Esophagus squamous epithelium (tissue), 5 donors: ENCODE data around the gene UBE2S. TPM values are rescaled to one million over a fixed set of nuclear protein-coding genes. Genes with fewer than 3 reads are reported as not detected.

Experiments
- DNase-seq: peaks from one replicate; lab custom pipeline; 2025; lab: John Stamatoyannopoulos, UW
- H3K27ac ChIP-seq, 4 donors: fragments of 200-600 bp; sonication (generic); one replicate each; pipeline ENCODE4 v1.5.1; 2016 to 2019; ENCODE audit warnings: mild to moderate bottlenecking in 1 of 4
- H3K27me3 ChIP-seq, 4 donors: fragments of 200-600 bp; sonication (generic); 1 replicate in 3 of 4; 2 replicates in 1 of 4; pipeline versions ENCODE4 v1.5.1 to v1.6.0; 2017 to 2021; ENCODE audit warnings: antibody characterized with exemption in 1 of 4
- H3K36me3 ChIP-seq, 3 donors: fragments of 200-600 bp; sonication (generic); one replicate each; pipeline ENCODE4 v1.5.1; 2016 to 2019
- H3K4me1 ChIP-seq, 3 donors: fragments of 200-600 bp; sonication (generic); one replicate each; pipeline ENCODE4 v1.5.1; 2017 to 2019
- H3K4me3 ChIP-seq, 4 donors: fragments of 200-600 bp; sonication (generic); 1 replicate in 3 of 4; 2 replicates in 1 of 4; pipeline ENCODE4 v1.5.1; 2016 to 2019; ENCODE audit warnings: mild to moderate bottlenecking in 2 of 4, moderate library complexity in 1 of 4
- H3K9me3 ChIP-seq, 3 donors: fragments of 200-600 bp; sonication (generic); one replicate each; pipeline ENCODE4 v1.5.1; 2016 to 2019
- CTCF ChIP-seq, 6 experiments: fragments of 450-650 bp in 4 of 6; fragments of 200-600 bp in 2 of 6; sonication (generic) in 2 of 6; IDR thresholded peaks; one replicate each; pipeline ENCODE4 v1.5.1; 2016 to 2019; ENCODE audit warnings: antibody characterized with exemption in 6 of 6, mild to moderate bottlenecking in 4 of 6, moderate library complexity in 4 of 6
- POLR2A ChIP-seq, 4 donors: fragments of 450-650 bp; IDR thresholded peaks; one replicate each; pipeline ENCODE4 v1.6.1; 2017; ENCODE audit warnings: antibody characterized with exemption in 4 of 4, mild to moderate bottlenecking in 4 of 4, moderate library complexity in 3 of 4
- WGBS, 2 donors: methylation state at CpG; one replicate each; pipeline ENCODE4 v1.1.5; 2018; 5-methylcytosine and 5-hydroxymethylcytosine counted together
- intact Hi-C: fragments of 100-400 bp; cut with DNase I; formaldehyde crosslinking; loops from one replicate; pipeline ENCODE4 v1.15.0; 2022
- total RNA-seq, 4 donors: library from RNA; depleted of rRNA; stranded (reverse); fragments of >200 nt; gene quantifications; one replicate each; pipeline ENCODE4 v1.1.0, GENCODE V29; 2016
- donor health status: DM: yes; HTN: yes; CAD: no.

The UBE2S gene
- total RNA-seq, 4 donors from 2014 or later, result 15.6 to 41.4 (median 31.2) TPM

DNA sequence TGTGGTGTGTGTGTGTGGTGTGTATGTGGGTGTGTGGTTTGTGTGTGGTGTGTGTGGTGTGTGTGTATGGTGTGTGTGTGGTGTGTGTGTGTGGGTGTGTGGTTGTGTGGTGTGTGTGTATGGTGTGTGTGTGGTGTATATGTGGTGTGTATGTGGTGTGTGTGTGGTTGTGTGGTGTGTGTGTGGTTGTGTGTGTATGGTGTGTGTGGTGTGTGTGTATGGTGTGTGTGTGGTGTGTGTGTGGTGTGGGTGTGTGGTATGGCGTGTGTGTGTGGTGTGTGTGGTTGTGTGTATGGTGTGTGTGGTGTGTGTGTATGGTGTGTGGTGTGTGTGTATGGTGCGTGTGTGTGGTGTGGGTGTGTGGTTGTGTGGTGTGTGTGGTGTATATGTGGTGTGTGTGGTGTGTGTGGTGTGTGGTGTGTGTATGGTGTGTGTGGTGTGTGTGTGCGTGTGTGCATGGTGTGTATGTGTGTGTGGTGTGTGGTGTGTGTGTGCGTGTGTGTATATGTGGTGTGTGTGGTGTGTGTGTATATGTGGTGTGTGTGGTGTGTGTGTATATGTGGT lies 26.9 kb upstream of the UBE2S start:
- TF ChIP-seq POLR2A (IDR thresholded peaks at IDR 0.05) (no peak), CTCF (IDR thresholded peaks at IDR 0.05) (no peak)
- 77 to 78% methylated on average over 4 of the region's 4 CpGs for WGBS, 2 donors
- H3K27ac ChIP-seq, result no peak overlapping the region
- H3K9me3 ChIP-seq, result no peaks in the 10 kb centered on the region
- intact Hi-C loops, result no loop called here
- no peak overlapping the region for H3K4me3 ChIP-seq
- DNase-seq, result no peak
- H3K36me3 ChIP-seq, result no peaks in the 10 kb centered on the region
- no peaks in the 10 kb centered on the region for H3K4me1 ChIP-seq
- peaks cover 0 to 83% (median 7%) of the 10 kb centered on the region in 4 donors for H3K27me3 ChIP-seq

GRCh38 chr19:55433292-55433691 lies 25.7 kb upstream of the UBE2S start:
- Histone ChIP-seq H3K27me3 (peaks cover 0 to 83% (median 7%) of the 10 kb centered on the region in 4 donors), H3K4me3 (no peak overlapping the region), H3K27ac (no peak overlapping the region), H3K4me1 (no peaks in the 10 kb centered on the region), H3K9me3 (no peaks in the 10 kb centered on the region), H3K36me3 (no peaks in the 10 kb centered on the region)
- intact Hi-C loops, result no loop called here
- WGBS, 2 donors, result no CpG with 5 or more reads among the region's 48 CpGs
- no peak for DNase-seq
- no peak for TF ChIP-seq CTCF (IDR thresholded peaks at IDR 0.05)
- no peak for TF ChIP-seq POLR2A (IDR thresholded peaks at IDR 0.05)

- no peaks in the 10 kb centered on the region for H3K4me1 ChIP-seq
- TF ChIP-seq CTCF (IDR thresholded peaks at IDR 0.05) (no peak), POLR2A (IDR thresholded peaks at IDR 0.05) (no peak)
- intact Hi-C loops, result no loop called here
- H3K9me3 ChIP-seq, result no peaks in the 10 kb centered on the region
- H3K36me3 ChIP-seq, result no peaks in the 10 kb centered on the region
- no peak for DNase-seq
- peaks cover 0 to 81% (median 7%) of the 10 kb centered on the region in 4 donors for H3K27me3 ChIP-seq
- H3K27ac ChIP-seq, result no peak overlapping the region
- WGBS, 2 donors, result 80 to 94% methylated on average over 8 to 9 of the region's 14 CpGs
- H3K4me3 ChIP-seq, result no peak overlapping the region
These were observed 24.8 kb upstream of the UBE2S start for GRCh38 chr19:55432241-55432959.

- H3K9me3 ChIP-seq, result no peaks in the 10 kb centered on the region
- DNase-seq, result no peak
- no peak overlapping the region for H3K4me3 ChIP-seq
- WGBS, 2 donors, result 86 to 100% methylated on average over 1 of the region's 1 CpG
- no peaks in the 10 kb centered on the region for H3K4me1 ChIP-seq
- peaks cover 0 to 76% (median 7%) of the 10 kb centered on the region in 4 donors for H3K27me3 ChIP-seq
- H3K27ac ChIP-seq, result no peak overlapping the region
- TF ChIP-seq POLR2A (IDR thresholded peaks at IDR 0.05) (no peak), CTCF (IDR thresholded peaks at IDR 0.05) (no peak)
- H3K36me3 ChIP-seq, result no peaks in the 10 kb centered on the region
- intact Hi-C loops, result no loop called here
These were observed 23.6 kb upstream of the UBE2S start for GRCh38 chr19:55431183-55431582.

DNA sequence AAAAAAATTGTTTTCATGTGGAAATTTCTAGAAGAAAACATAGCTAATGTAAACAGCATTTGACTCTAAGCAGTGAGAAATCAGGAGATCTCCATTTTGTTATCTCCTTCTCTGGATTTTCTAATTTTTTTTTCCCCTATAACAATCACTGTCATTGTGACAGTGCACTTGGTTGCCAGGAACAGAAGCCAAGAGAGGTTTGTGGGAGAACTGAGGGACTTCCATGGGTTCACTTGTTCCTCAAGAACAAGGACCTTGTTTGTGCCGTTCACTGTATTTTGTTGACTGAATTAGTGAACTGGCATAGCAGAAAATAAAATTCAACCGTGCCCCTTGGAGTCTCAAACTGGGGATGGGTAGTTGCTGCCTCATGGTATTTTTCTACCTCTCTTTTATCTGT lies 18.5 kb upstream of the UBE2S start:
- no peaks in the 10 kb centered on the region for H3K9me3 ChIP-seq
- H3K36me3 ChIP-seq, result no peaks in the 10 kb centered on the region
- intact Hi-C loops, result no loop called here
- no peak for DNase-seq
- WGBS, 2 donors, result 56 to 61% methylated on average over 2 of the region's 2 CpGs
- H3K4me1 ChIP-seq, result peaks cover 0 to 9% (median 0%) of the 10 kb centered on the region in 3 donors
- peaks cover 0 to 70% (median 0%) of the 10 kb centered on the region in 4 donors for H3K27me3 ChIP-seq
- no peak overlapping the region for H3K4me3 ChIP-seq
- no peak for TF ChIP-seq POLR2A (IDR thresholded peaks at IDR 0.05)
- no peak for TF ChIP-seq CTCF (IDR thresholded peaks at IDR 0.05)
- H3K27ac ChIP-seq, result no peak overlapping the region
